Activated CD4-positive, alpha-beta memory T cell treated with anti-CD3 and anti-CD28 coated beads, Interleukin-2, amount 10 ng/mL, durations not matched to agents 7 days and 5 days (primary cell): ENCODE data around the gene RHOD. TPM values are rescaled to one million over a fixed set of nuclear protein-coding genes. Genes with fewer than 3 reads are reported as not detected.

ENCODE experiments used
- CTCF ChIA-PET: fragments of 350-600 bp; sonication (Branson Sonifier 250); formaldehyde crosslinking; loops from one replicate; lab custom pipeline; 2021; ENCODE audit warnings: antibody characterized with exemption, inconsistent platforms; lab: Charles Lee
- POLR2A ChIA-PET: fragments of 350-600 bp; sonication (Branson Sonifier 250); formaldehyde crosslinking; loops from one replicate; lab custom pipeline; 2021; ENCODE audit warnings: antibody characterized with exemption; lab: Charles Lee
- DNase-seq: peaks from one replicate; pipeline ENCODE4 v3.0.0-alpha.2; 2020
- H3K27ac Mint-ChIP-seq: one replicate; pipeline ENCODE4 v1.8.0; 2021; ENCODE audit warnings: mild to moderate bottlenecking, mixed read lengths
- H3K27me3 Mint-ChIP-seq: one replicate; pipeline ENCODE4 v1.8.0; 2021; ENCODE audit warnings: mixed read lengths
- H3K36me3 Mint-ChIP-seq: one replicate; pipeline ENCODE4 v1.8.0; 2021; ENCODE audit warnings: low read depth, mixed read lengths
- H3K4me1 Mint-ChIP-seq: one replicate; pipeline ENCODE4 v1.8.0; 2021; ENCODE audit warnings: mixed read lengths
- H3K4me3 Mint-ChIP-seq: one replicate; pipeline ENCODE4 v1.8.0; 2021; ENCODE audit warnings: mild to moderate bottlenecking, mixed read lengths
- H3K9me3 Mint-ChIP-seq: one replicate; pipeline ENCODE4 v1.8.0; 2021; ENCODE audit warnings: mixed read lengths
- total RNA-seq, 2 experiments: library from RNA; stranded (reverse); gene quantifications; one replicate each; pipeline ENCODE4 v1.2.3, GENCODE V29; 2021

Gene RHOD
- total RNA-seq, 2 experiments from 2014 or later: 0.20 to 0.33 TPM

DNA sequence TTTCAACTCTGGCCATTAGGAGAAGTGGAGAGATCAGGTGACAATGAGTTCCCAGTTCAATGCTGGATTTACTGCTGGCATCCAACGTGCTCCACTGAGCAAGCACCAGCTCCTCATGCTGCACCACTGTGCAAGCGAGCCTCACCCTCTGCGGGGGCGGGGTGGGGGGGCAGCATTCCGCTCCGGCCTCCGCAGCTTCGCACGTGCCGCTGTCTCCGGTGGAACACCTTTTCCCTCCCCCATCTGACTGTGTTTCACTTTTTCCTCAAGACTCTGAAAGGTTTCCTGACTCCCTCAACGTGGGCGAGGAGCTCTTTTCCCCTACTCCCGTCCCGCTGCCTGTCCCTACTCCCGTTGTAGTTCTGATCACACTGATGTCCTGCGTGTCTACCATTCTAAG is 835 bp upstream of the RHOD start:
- peaks cover 12% of the 10 kb centered on the region for H3K4me1 Mint-ChIP-seq
- peaks cover 4% of the 10 kb centered on the region for H3K27me3 Mint-ChIP-seq
- no peak for DNase-seq
- H3K36me3 Mint-ChIP-seq: no peaks in the 10 kb centered on the region
- H3K4me3 Mint-ChIP-seq: no peak overlapping the region
- POLR2A ChIA-PET: no interaction called here
- H3K9me3 Mint-ChIP-seq: no peaks in the 10 kb centered on the region
- H3K27ac Mint-ChIP-seq: no peak overlapping the region
- CTCF ChIA-PET: no interaction called here

DNA sequence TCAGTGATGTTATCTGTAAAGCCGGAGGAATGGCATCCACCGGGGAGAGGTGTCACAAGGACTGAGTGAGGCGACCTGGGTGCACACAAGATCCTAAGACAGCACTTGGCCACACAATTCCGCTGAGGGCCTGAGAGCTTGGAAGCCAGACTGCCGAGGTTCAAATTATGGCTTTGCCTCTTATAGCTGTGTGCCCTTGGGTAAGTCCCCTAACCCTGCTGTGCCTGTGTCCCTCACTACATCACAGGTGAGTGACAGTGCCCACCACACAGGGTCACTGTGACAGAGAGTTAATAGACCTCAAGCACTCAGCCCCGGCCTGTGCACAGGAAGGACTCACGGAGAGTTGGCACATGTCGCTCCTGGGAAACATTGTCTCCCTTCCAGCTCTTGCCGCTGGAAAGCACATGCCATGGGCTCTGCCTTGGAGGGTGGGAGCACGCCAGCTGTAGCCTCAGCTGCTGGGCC is 592 bp downstream of the RHOD start:
- CTCF ChIA-PET: interaction anchor here (0.7 kb wide), 1 partner anchor 156 kb away, joined by 3 read pairs; no protein-coding TSS in a partner anchor
- no peak overlapping the region for H3K4me3 Mint-ChIP-seq
- no peak overlapping the region for H3K27ac Mint-ChIP-seq
- H3K36me3 Mint-ChIP-seq: no peaks in the 10 kb centered on the region
- H3K9me3 Mint-ChIP-seq: no peaks in the 10 kb centered on the region
- no peak for DNase-seq
- POLR2A ChIA-PET: no interaction called here
- peaks cover 12% of the 10 kb centered on the region for H3K4me1 Mint-ChIP-seq
- peaks cover 2% of the 10 kb centered on the region for H3K27me3 Mint-ChIP-seq

DNA sequence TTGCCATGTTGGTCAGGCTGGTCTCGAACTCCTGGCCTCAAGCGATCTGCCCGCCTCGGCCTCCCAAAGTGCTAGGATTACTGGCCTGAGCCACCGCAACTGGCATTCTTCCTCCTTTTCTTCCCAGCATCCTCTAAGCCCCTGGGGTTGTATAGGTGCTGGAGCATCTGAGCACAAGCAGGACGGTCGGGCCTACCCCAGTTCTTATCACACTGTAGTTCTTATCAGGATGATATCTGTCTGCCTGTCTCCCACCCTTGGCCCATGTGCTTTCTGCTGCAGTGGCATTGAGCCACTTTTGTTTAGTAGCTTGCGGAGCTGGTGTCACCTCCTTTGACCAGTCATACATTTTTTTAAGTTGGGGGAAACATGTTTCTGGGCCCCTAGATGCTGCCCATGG is 1.9 kb downstream of the RHOD start:
- Mint-ChIP-seq H3K9me3 (no peaks in the 10 kb centered on the region), H3K27ac (no peak overlapping the region), H3K4me1 (peaks cover 12% of the 10 kb centered on the region), H3K4me3 (no peak overlapping the region), H3K36me3 (no peaks in the 10 kb centered on the region), H3K27me3 (peaks cover 2% of the 10 kb centered on the region)
- ChIA-PET POLR2A (no interaction called here), CTCF (interaction anchor here (0.6 to 1.1 kb wide), 2 partner anchors 35 to 37 kb away, joined by 3 read pairs; no protein-coding TSS in a partner anchor)
- no peak for DNase-seq

DNA sequence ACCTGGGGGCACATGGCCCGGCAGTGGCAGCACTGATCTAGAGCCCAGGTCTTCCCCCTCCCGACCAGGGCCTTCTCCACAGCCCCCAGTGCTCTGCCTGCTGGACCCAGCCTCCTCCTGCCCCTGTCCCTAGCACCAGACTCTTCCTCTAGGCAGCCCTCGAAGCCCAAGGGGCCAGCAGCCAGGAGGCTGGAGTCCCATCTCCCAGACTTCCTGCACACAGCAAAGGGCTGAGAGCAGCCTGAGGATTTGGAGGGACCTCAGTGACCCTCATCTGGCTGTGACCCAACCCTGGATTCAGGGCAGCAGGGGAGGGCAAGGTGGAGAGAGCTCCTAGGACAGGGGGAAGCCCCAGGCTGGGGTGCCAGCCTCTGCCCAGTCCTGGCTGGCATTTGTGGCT is 3.0 kb downstream of the RHOD start:
- ChIA-PET CTCF (no interaction called here), POLR2A (no interaction called here)
- peaks cover 2% of the 10 kb centered on the region for H3K27me3 Mint-ChIP-seq
- no peak overlapping the region for H3K27ac Mint-ChIP-seq
- H3K9me3 Mint-ChIP-seq: no peaks in the 10 kb centered on the region
- DNase-seq: no peak
- H3K4me3 Mint-ChIP-seq: no peak overlapping the region
- H3K36me3 Mint-ChIP-seq: no peaks in the 10 kb centered on the region
- peaks cover 12% of the 10 kb centered on the region for H3K4me1 Mint-ChIP-seq

DNA sequence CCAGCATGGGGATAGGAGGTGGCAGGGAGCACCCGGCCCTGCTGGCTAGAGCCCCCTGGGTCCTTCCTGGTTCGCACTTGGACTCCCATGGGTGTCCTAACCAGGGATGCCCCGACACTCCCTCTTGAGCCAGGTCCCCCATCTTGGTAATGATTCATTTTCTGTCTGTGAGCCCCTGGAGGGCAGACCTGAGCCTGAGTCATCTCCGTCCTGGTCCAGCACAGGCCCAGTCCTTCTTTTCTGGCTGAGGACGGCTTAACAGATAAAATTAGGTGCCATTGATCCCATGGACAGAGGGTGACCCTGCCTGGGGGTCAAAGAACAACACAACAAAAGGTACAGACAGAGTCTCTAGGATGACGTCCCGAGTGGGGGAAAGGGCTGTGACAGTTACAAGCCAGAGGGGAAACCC is 3.5 kb downstream of the RHOD start:
- ChIA-PET CTCF (no interaction called here), POLR2A (no interaction called here)
- H3K27me3 Mint-ChIP-seq: peaks cover 2% of the 10 kb centered on the region
- no peak for DNase-seq
- H3K9me3 Mint-ChIP-seq: no peaks in the 10 kb centered on the region
- H3K27ac Mint-ChIP-seq: no peak overlapping the region
- H3K4me1 Mint-ChIP-seq: peaks cover 12% of the 10 kb centered on the region
- H3K4me3 Mint-ChIP-seq: no peak overlapping the region
- no peaks in the 10 kb centered on the region for H3K36me3 Mint-ChIP-seq

DNA sequence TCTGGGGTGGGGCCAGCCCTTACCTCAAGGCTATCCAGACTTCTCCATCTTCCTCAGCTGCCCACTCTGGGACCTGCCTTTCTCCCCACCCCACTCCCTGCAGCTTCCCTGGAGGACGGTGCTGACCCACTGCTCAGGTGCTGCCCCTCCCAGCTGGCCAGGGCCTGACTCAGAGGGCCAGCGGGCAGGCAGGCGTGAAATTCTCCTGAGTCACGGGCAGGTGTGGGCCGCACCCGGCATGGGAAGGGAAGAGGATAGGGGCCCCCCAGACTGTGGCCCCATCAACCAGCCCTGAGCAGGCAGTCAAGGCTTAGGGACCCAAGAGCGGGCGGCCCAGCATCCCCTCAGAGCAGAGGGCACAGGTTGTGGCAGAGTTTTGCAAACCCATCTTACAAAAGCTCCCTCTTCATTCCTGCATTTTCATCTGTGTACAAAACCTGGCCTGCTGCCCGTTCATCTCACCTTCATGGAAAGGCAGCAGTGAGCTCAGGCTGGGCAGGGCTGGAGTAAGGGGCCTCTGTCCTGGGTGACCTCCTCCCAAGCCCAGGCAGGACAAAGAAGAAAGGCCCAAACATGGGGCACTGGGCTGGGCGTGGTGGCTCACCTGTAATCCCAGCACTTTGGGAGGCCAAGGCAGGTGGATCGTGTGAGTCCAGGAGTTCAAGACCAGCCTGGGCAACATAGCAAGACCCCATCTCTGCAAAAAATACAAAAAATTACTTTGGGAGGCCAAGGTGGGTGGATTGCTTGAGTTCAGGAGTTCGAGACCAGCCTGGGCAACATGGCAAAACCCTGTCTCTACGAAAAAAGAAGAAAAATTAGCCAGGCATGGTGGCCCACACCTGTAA is 6.1 kb downstream of the RHOD start:
- Mint-ChIP-seq H3K4me3 (no peak overlapping the region), H3K27ac (no peak overlapping the region), H3K9me3 (no peaks in the 10 kb centered on the region), H3K27me3 (no peaks in the 10 kb centered on the region), H3K36me3 (no peaks in the 10 kb centered on the region), H3K4me1 (no peaks in the 10 kb centered on the region)
- POLR2A ChIA-PET: no interaction called here
- DNase-seq: no peak
- CTCF ChIA-PET: interaction anchor here (0.9 kb wide), 1 partner anchor 171 kb away, joined by 3 read pairs; no protein-coding TSS in a partner anchor

DNA sequence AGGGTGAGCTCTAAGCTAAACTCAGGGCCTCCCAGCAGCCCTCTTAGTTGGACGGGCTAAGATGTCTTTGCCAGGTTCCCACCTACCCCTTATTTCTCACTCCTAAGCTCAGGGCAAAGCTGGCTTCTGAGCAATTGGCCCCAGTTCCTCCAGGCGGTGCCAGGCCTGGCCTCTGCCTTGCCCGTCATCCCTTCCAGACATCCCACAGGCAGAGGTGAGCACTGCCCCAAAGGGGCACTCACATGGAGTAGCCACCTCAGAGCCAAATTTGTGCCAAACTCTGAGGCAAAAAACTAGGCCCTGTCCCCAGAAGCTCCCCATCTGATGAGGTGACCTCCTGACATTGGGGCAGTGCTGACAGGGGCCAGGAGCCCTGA is 9.7 kb downstream of the RHOD start:
- no peak overlapping the region for H3K27ac Mint-ChIP-seq
- ChIA-PET CTCF (interaction anchor here (1.1 to 1.6 kb wide), 2 partner anchors 16 to 37 kb away, joined by 3 to 5 read pairs; no protein-coding TSS in a partner anchor), POLR2A (no interaction called here)
- H3K4me3 Mint-ChIP-seq: no peak overlapping the region
- no peaks in the 10 kb centered on the region for H3K36me3 Mint-ChIP-seq
- no peak for DNase-seq
- H3K9me3 Mint-ChIP-seq: no peaks in the 10 kb centered on the region
- H3K27me3 Mint-ChIP-seq: peaks cover 7% of the 10 kb centered on the region
- no peaks in the 10 kb centered on the region for H3K4me1 Mint-ChIP-seq

DNA sequence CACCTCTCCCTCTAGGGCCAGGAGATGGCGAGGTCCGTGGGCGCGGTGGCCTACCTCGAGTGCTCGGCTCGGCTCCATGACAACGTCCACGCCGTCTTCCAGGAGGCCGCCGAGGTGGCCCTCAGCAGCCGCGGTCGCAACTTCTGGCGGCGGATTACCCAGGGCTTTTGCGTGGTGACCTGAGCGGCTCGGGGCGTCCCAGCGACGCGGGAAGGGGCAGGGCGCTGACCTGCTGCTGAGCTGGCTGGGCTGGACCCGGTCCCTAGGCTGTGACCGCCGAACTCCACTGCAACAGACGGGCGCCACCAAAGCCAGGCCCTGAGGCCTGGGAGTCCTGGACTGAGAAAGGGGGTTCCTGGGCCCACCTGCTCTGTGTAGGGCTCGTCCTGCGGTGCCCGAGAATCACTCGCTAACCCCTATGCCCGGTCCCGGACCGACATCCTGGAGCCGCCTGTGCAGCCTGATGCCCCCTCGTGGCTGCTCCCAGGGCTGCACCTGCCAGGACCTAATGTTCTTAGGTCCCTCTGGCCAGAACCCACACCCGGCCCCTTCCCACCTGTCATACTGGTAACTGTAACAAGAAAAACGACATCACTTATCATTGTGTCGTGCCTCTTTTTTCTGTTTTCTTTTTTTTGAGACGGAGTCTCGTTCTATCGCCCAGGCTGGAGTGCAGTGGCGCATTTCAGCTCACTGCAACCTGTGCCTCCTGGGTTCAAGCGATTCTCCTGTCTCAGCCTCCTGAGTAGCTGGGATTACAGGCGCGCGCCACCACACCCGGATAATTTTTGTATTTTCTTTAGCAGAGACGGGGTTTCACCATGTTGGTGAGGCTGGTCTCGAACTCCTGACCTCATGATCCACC is 15.0 kb downstream of the RHOD start:
- POLR2A ChIA-PET: interaction anchor here (1.3 kb wide), 1 partner anchor 18 kb away, joined by 3 read pairs; no protein-coding TSS in a partner anchor
- Mint-ChIP-seq H3K4me3 (no peak overlapping the region), H3K9me3 (no peaks in the 10 kb centered on the region), H3K36me3 (no peaks in the 10 kb centered on the region), H3K27ac (no peak overlapping the region), H3K27me3 (peaks cover 13% of the 10 kb centered on the region), H3K4me1 (peaks cover 3% of the 10 kb centered on the region)
- DNase-seq: peak; percentile 82
- CTCF ChIA-PET: interaction anchor here (1.5 to 1.7 kb wide), 2 partner anchors 17 to 18 kb away, joined by 8 to 9 read pairs; no protein-coding TSS in a partner anchor

DNA sequence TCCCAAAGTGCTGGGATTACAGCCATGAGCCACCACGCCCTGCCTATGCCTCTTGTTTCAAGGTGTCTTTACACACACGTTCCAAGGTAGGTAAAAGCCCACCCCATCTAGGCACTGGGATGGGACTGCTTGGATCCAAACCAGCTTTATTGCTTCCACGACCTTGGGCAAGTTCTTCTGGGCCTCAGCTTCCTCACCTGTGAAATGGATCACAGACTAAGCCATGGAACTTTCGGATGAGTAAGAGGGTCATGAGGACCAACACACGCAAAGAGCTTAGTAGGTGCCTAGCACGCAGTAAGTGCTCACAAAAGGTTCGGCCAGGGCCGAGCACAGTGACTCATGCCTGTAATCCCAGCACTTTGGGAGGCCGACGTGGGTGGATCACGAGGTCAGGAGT is 15.6 kb downstream of the RHOD start:
- no peaks in the 10 kb centered on the region for H3K36me3 Mint-ChIP-seq
- H3K4me1 Mint-ChIP-seq: peaks cover 3% of the 10 kb centered on the region
- ChIA-PET CTCF (interaction anchor here (0.9 to 2.5 kb wide), 4 partner anchors 17 to 113 kb away, joined by 3 to 9 read pairs (median 8); no protein-coding TSS in a partner anchor), POLR2A (interaction anchor here (1.3 kb wide), 1 partner anchor 18 kb away, joined by 3 read pairs; no protein-coding TSS in a partner anchor)
- no peak overlapping the region for H3K4me3 Mint-ChIP-seq
- H3K9me3 Mint-ChIP-seq: no peaks in the 10 kb centered on the region
- no peak overlapping the region for H3K27ac Mint-ChIP-seq
- H3K27me3 Mint-ChIP-seq: peaks cover 13% of the 10 kb centered on the region
- no peak for DNase-seq

DNA sequence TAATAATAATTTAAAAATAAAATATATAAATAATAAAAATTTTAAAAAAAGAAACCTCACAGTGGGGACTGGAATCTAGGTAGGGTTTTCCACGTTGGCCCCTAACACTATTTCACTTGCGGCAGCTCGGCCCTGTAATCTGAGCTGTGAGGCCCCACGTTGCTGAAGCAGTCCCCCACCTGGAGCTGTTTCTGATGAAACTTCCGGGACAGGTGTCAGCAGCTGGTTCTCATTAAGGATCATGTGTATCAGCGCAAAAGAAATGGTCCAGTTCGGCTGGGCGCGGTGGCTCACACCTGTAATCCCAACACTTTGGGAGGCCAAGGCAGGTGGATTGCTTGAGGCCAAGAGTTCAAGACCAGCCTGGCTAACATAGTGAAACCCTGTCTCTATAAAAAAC is 17.3 kb downstream of the RHOD start:
- Mint-ChIP-seq H3K4me3 (no peak overlapping the region), H3K27ac (no peak overlapping the region), H3K4me1 (peaks cover 11% of the 10 kb centered on the region), H3K36me3 (no peaks in the 10 kb centered on the region), H3K27me3 (peaks cover 10% of the 10 kb centered on the region), H3K9me3 (no peaks in the 10 kb centered on the region)
- ChIA-PET CTCF (interaction anchor here (1.0 to 2.5 kb wide), 6 partner anchors 9 to 115 kb away, joined by 3 to 7 read pairs (median 4); no protein-coding TSS in a partner anchor), POLR2A (interaction anchor here (0.6 kb wide), 1 partner anchor 21 kb away, joined by 3 read pairs; no protein-coding TSS in a partner anchor)
- no peak for DNase-seq

DNA sequence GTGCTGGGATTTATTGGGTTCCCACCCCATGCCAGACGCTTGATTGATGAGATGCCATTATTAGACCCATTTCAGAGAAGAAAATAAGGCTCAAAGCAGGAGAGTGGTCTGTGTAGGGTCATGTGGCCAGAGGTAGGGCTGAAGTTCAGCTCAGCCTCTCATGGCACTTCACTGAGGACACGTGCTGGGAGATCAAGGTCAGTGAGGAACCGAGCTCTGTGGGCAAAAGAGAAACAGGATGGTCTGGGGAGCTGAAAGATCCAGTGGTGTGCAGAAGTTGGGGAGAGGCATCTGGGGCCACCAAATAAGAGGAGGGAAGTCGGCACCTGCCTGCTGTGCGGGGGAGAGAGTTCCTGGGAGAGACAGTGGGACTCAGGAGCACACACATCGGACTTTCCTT is 19.6 kb downstream of the RHOD start:
- H3K27ac Mint-ChIP-seq: no peak overlapping the region
- peaks cover 6% of the 10 kb centered on the region for H3K27me3 Mint-ChIP-seq
- CTCF ChIA-PET: interaction anchor here (1.2 kb wide), 1 partner anchor 23 kb away, joined by 7 read pairs; no protein-coding TSS in a partner anchor
- H3K9me3 Mint-ChIP-seq: no peaks in the 10 kb centered on the region
- no peak overlapping the region for H3K4me3 Mint-ChIP-seq
- peaks cover 16% of the 10 kb centered on the region for H3K4me1 Mint-ChIP-seq
- H3K36me3 Mint-ChIP-seq: no peaks in the 10 kb centered on the region
- POLR2A ChIA-PET: no interaction called here
- no peak for DNase-seq

DNA sequence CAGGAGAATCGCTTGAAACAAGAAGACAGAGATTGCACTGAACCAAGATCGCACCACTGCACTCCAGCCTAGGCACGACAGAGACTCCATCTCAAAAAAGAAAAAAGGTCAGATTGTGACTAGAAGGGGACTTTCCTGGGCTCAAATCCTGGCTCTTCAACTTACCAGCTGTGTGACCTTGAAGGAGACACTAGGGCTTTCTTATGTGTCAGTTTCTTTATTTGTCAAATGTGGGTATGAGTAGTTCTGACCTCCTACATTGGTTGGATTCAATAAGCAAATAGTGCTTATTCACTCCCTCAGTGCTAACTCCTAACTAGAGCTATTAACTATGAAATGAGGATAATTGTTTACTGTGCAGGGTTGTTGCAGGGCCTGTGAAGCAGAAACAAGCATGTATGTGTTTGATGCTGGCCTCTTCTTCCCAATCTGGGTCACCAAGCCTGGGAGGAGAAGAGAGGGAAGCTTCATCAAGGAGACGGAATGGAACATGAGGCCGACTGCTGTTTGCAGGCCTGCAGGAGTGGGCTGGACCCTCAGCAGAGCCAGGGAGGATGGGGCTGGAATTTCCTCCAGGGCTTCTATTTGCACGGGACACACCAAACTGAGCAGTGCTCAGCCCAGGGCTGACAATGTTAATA is 22.5 kb downstream of the RHOD start:
- Mint-ChIP-seq H3K9me3 (no peaks in the 10 kb centered on the region), H3K36me3 (no peaks in the 10 kb centered on the region), H3K4me1 (peaks cover 30% of the 10 kb centered on the region), H3K27me3 (peaks cover 10% of the 10 kb centered on the region), H3K27ac (no peak overlapping the region), H3K4me3 (no peak overlapping the region)
- CTCF ChIA-PET: interaction anchor here (1.0 to 2.8 kb wide), 3 partner anchors 90 to 303 kb away, joined by 4 to 10 read pairs (median 6); no protein-coding TSS in a partner anchor
- POLR2A ChIA-PET: no interaction called here
- DNase-seq: no peak
